Tongue (tissue), 2 donors: ENCODE results near the gene ZNF784. TPM values are rescaled to one million over a fixed set of nuclear protein-coding genes. Genes with fewer than 3 reads are reported as not detected.

Experiments used
- DNase-seq: peaks from one replicate; pipeline ENCODE4 v3.0.0-alpha.2; 2015
- total RNA-seq: library from RNA; depleted of rRNA; stranded (reverse); fragments of >200 nt; gene quantifications from one replicate; pipeline ENCODE4 v1.2.3, GENCODE V29; 2014

The ZNF784 gene
- total RNA-seq, 1 donor from 2014 or later, result 9.8 TPM

GRCh38 chr19:55656552-55656951 lies 32.2 kb upstream of the ZNF784 start:
- DNase-seq, result no peak

GRCh38 chr19:55655648-55656040 lies 31.3 kb upstream of the ZNF784 start:
- DNase-seq, result no peak

GRCh38 chr19:55654868-55655647 lies 30.7 kb upstream of the ZNF784 start, which contains the start of gene U2AF2:
U2AF2 (plus strand) TSS chr19:55655035; CDS start chr19:55655105, 70 bp downstream.
- DNase-seq, result peak; percentile 98

- DNase-seq, result peak; percentile 100
These were observed 30.0 kb upstream of the ZNF784 start for GRCh38 chr19:55654323-55654867.

GRCh38 chr19:55653651-55654322 lies 29.4 kb upstream of the ZNF784 start:
- peak; percentile 100 for DNase-seq

- no peak for DNase-seq
These were observed 28.2 kb upstream of the ZNF784 start for GRCh38 chr19:55652311-55653128.

- DNase-seq, result no peak
These were observed 26.9 kb upstream of the ZNF784 start for GRCh38 chr19:55651236-55651635.

GRCh38 chr19:55650602-55651230 lies 26.4 kb upstream of the ZNF784 start:
- DNase-seq, result no peak

- DNase-seq, result no peak
These were observed 25.8 kb upstream of the ZNF784 start for GRCh38 chr19:55650126-55650557.

GRCh38 chr19:55649268-55650125 lies 25.1 kb upstream of the ZNF784 start:
- DNase-seq, result no peak

- no peak for DNase-seq
These were observed 24.4 kb upstream of the ZNF784 start for GRCh38 chr19:55648585-55649267.

- DNase-seq, result peak; percentile 91
These were observed 23.6 kb upstream of the ZNF784 start, which contains the start of gene CCDC106 for GRCh38 chr19:55647732-55648584. CCDC106 (plus strand) TSS chr19:55648212; CDS start chr19:55649047, 835 bp downstream.

- DNase-seq, result no peak
These were observed 22.7 kb upstream of the ZNF784 start for GRCh38 chr19:55646889-55647731.

- DNase-seq, result no peak
These were observed 21.1 kb upstream of the ZNF784 start for GRCh38 chr19:55645512-55645881.

GRCh38 chr19:55644842-55645511 lies 20.6 kb upstream of the ZNF784 start:
- DNase-seq, result no peak

GRCh38 chr19:55644191-55644833 lies 19.9 kb upstream of the ZNF784 start:
- no peak for DNase-seq

- DNase-seq, result no peak
These were observed 19.5 kb upstream of the ZNF784 start for GRCh38 chr19:55643887-55644176.
